Smooth muscle cell of the brain vasculature (primary cell): ENCODE data around the gene KDM5D.

Source experiments
- DNase-seq: peaks from one replicate; pipeline ENCODE4 v3.0.0-alpha.2; 2012; ENCODE audit warnings: low read depth, low spot score

KDM5D gene

GRCh38 chrY:19744381-19745378 is at the start of gene KDM5D:
Gene KDM5D, minus strand, starts transcription at chrY:19744726. Its CDS starts 192 bp downstream, at chrY:19744534.
- DNase-seq = no peak

GRCh38 chrY:19768375-19768774 is 23.8 kb upstream of the KDM5D start:
- no peak for DNase-seq

- no peak for DNase-seq
These were observed 1.2 kb downstream of the KDM5D start for GRCh38 chrY:19743331-19743730.

- no peak for DNase-seq
These were observed 2.4 kb downstream of the KDM5D start for GRCh38 chrY:19742153-19742552.

- no peak for DNase-seq
These were observed 10.1 kb downstream of the KDM5D start for GRCh38 chrY:19734425-19734824.

GRCh38 chrY:19717950-19718349 is 26.6 kb downstream of the KDM5D start:
- DNase-seq = no peak

- DNase-seq = no peak
These were observed 27.4 kb downstream of the KDM5D start for GRCh38 chrY:19717146-19717545.

GRCh38 chrY:19715226-19715625 is 29.3 kb downstream of the KDM5D start:
- DNase-seq = no peak

- DNase-seq = no peak
These were observed 31.1 kb downstream of the KDM5D start for GRCh38 chrY:19713430-19713829.

GRCh38 chrY:19706273-19706672 is 38.3 kb downstream of the KDM5D start:
- no peak for DNase-seq

- DNase-seq = no peak
These were observed 46.0 kb downstream of the KDM5D start for GRCh38 chrY:19698495-19698894.

GRCh38 chrY:19680821-19681220 is 63.7 kb downstream of the KDM5D start:
- DNase-seq = no peak
